Measurements from ENCODE around the gene WDR83.

Gene WDR83

DNA sequence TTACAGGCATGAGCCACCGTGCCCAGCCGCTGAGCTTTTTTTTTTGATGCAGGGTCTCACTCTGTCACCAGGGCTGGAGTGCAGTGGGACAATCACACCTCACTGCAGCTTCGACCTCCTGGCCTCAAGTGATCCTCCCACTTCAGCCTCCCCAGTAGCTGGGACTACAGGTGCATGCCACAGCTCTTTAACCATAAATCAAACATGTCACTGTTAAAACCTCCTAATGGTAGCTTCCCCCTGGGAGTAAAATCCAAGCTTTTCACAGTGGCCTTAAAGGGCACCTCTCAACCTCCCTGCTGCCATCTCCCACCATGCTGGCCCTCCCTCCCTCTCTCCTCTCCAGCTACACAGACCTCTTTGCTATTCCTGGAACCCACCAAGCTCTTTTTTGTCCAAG, 19.2 kb downstream of the WDR83 start:
- no peak overlapping the region for H3K4me3 ChIP-seq (replicated peaks; ENCODE audit: low read depth, low read length)
- no peak for DNase-seq (ENCODE audit: extremely low read depth, low read depth)
- TF ChIP-seq, protein P1, sequence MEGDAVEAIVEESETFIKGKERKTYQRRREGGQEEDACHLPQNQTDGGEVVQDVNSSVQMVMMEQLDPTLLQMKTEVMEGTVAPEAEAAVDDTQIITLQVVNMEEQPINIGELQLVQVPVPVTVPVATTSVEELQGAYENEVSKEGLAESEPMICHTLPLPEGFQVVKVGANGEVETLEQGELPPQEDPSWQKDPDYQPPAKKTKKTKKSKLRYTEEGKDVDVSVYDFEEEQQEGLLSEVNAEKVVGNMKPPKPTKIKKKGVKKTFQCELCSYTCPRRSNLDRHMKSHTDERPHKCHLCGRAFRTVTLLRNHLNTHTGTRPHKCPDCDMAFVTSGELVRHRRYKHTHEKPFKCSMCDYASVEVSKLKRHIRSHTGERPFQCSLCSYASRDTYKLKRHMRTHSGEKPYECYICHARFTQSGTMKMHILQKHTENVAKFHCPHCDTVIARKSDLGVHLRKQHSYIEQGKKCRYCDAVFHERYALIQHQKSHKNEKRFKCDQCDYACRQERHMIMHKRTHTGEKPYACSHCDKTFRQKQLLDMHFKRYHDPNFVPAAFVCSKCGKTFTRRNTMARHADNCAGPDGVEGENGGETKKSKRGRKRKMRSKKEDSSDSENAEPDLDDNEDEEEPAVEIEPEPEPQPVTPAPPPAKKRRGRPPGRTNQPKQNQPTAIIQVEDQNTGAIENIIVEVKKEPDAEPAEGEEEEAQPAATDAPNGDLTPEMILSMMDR (IDR thresholded peaks at IDR 0.05; ENCODE audit: low read depth, low read length, missing control alignments): no peak

DNA sequence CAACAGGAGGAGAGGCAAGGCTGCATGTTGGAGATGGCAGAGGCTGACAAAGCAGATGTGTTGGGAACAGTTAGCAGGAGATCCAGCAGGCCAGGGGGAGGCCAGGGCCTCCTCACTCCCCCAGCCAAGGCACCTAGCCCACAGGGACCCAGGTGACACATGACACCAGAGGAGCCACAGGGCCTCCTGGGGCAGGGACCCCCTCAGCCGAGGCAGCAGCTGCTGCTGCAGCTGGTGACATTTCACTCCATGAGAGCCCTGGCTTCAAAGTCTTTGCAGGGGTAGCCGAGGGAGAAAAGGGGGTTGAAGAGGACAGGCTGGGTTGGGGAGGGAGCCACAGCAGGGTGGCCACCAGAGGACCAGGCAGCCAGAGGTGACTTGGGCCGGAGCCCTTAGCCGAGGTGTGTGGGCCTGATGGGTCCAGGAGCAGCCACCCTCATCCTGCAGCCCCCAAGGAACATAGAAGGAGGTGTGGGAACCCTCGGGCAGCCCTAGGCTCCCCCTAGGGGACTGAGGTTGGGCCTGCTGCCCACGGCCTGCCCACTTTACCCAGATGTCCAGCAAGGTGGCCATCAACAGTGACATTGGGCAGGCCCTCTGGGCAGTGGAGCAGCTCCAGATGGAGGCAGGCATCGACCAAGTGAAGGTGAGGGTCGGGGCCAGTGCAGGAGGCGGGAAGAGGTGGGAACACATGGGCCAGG, 21.0 kb downstream of the WDR83 start, which contains the start of gene GNG14:
Gene GNG14 (plus strand): TSS at position 503 of the 701 bp plus-strand sequence. CDS start 51 bp downstream, at position 554.
- TF ChIP-seq, protein P1 (IDR thresholded peaks at IDR 0.05; ENCODE audit: low read depth, low read length, missing control alignments): no peak
- no peak for DNase-seq (ENCODE audit: extremely low read depth, low read depth)
- H3K4me3 ChIP-seq (replicated peaks; ENCODE audit: low read depth, low read length): no peak within 1 kb of the TSS

DNA sequence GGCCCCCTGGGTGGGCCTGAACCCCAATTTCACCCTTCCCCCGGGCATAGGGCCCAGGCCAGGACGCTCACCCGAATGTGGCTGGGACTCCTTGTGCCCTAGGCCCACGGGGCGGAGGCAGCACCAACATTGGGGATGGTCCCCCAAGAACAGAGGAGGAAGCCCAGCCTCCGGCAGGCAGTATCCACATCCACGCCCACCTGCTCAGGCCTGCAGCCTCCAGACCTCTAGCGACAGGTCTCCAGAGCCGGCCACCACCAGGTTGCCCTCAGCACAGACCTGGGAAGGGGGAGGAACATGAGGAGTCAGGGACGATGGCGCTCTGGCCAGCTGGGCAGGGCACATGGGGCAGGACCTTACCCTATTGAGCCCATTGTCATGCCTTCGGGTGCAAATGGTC, 22.4 kb downstream of the WDR83 start:
- no peak overlapping the region for H3K4me3 ChIP-seq (replicated peaks; ENCODE audit: low read depth, low read length)
- DNase-seq (ENCODE audit: extremely low read depth, low read depth): no peak
- TF ChIP-seq, protein P1 (IDR thresholded peaks at IDR 0.05; ENCODE audit: low read depth, low read length, missing control alignments): no peak

DNA sequence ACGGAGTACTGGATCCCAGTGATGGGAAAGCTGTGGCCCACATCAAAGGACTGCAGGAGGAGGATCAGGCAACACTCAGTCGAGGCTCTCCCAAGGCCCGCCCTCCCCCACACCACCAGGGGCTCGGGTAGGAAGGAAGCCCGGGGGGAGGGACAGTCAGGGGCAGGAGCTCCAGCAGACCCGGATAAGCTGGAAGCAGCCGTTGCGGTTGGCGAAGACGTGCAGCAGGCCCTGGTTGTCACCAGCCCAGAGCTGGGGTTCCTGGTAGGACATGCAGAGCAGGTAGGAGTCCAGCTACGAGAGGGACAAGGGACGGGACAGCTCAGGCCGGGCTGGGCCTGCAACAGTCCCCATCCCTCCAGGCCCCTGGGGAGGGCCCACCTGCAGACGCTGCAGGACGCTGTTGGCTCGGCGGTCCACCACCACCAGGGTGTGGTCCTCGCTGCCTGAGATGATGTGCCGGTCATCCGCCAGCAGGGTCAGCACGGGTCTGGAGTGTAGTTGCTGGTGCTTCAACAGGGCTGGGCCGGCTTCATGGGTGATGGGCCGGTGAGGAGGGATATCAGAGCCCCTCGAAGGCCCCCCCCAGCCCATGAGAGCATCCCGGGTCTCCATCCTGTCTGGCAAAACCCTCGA, 23.1 kb downstream of the WDR83 start:
- DNase-seq (ENCODE audit: extremely low read depth, low read depth): no peak
- TF ChIP-seq, protein P1 (IDR thresholded peaks at IDR 0.05; ENCODE audit: low read depth, low read length, missing control alignments): no peak
- H3K4me3 ChIP-seq (replicated peaks; ENCODE audit: low read depth, low read length): no peak overlapping the region

DNA sequence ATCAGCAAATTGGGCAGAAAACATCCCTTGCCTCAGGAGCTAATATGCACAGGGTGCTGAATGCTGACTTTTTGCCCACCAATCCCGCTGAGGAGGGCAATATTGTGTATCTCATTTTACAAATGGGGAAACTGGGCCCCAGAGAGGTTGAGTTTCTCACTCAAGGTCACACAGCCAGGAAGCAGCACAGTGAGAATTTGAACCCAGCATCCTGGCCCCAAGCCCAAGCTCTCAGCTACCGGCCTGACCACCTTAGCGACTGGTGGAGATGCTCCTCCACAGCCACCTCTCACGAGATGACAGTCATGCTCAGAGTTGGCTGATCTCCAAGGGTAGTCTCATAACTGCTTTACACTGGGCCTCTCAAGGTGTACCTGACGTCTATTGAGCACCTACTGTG, 26.4 kb downstream of the WDR83 start:
- TF ChIP-seq, protein P1 (IDR thresholded peaks at IDR 0.05; ENCODE audit: low read depth, low read length, missing control alignments): no peak

DNA sequence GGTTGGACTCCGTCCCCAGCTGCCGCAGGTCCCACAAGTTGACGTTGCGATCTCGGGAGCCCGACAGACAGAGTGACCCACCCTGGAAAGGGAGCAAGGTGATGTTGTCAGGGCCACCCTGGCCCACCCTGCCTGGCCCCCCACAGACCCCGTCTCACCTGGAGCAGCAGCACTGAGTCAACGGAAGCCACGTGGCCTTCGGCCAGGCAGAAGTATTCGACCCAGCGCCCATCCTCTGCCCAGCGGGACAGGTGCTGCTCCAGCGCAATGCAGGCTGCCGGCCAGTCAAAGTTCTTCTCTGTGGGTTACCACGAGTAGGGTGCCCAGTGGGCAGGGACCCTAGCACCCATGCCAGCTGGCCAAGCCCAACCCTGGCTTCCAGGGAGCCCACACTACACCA, 28.0 kb downstream of the WDR83 start:
- no peak for DNase-seq (ENCODE audit: extremely low read depth, low read depth)
- no peak overlapping the region for H3K4me3 ChIP-seq (replicated peaks; ENCODE audit: low read depth, low read length)
- TF ChIP-seq, protein P1 (IDR thresholded peaks at IDR 0.05; ENCODE audit: low read depth, low read length, missing control alignments): no peak

More for the DNA sequence above, 26.4 kb downstream of the WDR83 start:
- no peak overlapping the region for H3K4me3 ChIP-seq (replicated peaks; ENCODE audit: low read depth, low read length)
- no peak for DNase-seq (ENCODE audit: extremely low read depth, low read depth)
